Measurements from ENCODE around the gene KCNN2. TPM values are rescaled to one million over a fixed set of nuclear protein-coding genes. Genes with fewer than 3 reads are reported as not detected.

Gene KCNN2
- total RNA-seq, 1 experiment from 2014 or later, result not detected

DNA sequence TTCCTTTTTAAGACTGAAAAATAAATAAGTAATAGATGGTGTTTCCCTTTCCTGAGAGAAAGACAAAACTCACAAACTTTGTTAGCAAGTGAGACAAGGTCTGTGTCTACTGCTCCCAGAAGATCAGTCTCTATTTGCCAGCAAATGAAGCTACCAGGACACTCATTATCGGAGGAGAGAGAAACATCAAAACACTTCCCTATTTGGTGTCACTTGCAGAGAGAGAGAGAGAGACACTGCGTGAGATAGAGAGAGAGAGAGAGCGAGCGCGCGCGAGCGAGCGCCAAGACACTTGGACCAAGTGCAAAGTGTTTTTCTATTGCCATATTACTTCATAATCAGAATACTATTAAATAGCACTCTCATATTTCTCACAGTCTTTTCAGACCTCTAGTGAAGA lies 142.7 kb downstream of the KCNN2 start (continued):
- TF ChIP-seq REST (IDR thresholded peaks at IDR 0.05; ENCODE audit: low read depth) (no peak), RAD21 (IDR thresholded peaks at IDR 0.05; ENCODE audit: low read depth) (no peak), SIN3A (IDR thresholded peaks at IDR 0.05; ENCODE audit: low read depth) (no peak), ZBTB33 (IDR thresholded peaks at IDR 0.05; ENCODE audit: extremely low read depth, insufficient replicate concordance, low read length) (no peak), EGR1 (IDR thresholded peaks at IDR 0.05; ENCODE audit: low read depth) (no peak), JUND (IDR thresholded peaks at IDR 0.05) (no peak)

DNA sequence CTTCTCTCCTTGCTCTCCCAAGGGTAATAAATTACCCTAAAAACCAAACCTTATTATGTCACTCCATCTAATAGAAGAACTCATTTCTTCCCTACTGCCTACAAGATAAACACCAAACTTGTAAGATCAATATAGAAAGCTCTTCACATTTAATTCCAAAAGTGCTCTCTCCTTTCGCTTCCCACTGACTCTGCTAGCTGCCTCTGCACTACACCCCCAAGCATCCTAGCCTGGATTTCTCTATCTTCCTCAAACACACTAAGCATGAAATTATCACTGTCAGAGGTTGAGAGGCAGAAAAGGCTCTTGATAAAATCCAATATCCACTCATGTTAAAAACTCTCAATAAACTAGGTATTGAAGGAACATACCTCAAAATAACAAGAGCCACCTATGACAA lies 162.4 kb downstream of the KCNN2 start:
- no peak overlapping the region for H3K27ac ChIP-seq (ENCODE audit: low read depth, low read length)
- no TSS peak for BruUV-seq (replicated peaks)
- ChIA-PET CTCF (no interaction called here), RAD21 (ENCODE audit: low non-redundant PET in 1 of 2, low total read pairs in 2 of 2, uncharacterized antibody in 2 of 2, unreplicated experiment in 2 of 2) (no interaction called here), POLR2A (no interaction called here)
- no peak for TF ChIP-seq ZBTB33 (IDR thresholded peaks at IDR 0.05; ENCODE audit: extremely low read depth, insufficient replicate concordance, low read length)
- TF ChIP-seq, protein P1, sequence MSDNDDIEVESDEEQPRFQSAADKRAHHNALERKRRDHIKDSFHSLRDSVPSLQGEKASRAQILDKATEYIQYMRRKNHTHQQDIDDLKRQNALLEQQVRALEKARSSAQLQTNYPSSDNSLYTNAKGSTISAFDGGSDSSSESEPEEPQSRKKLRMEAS (IDR thresholded peaks at IDR 0.05), result no peak
- no peak for TF ChIP-seq ELF1 (IDR thresholded peaks at IDR 0.05; ENCODE audit: borderline replicate concordance, low read depth)
- TF ChIP-seq TCF7L2 (IDR thresholded peaks at IDR 0.05; ENCODE audit: borderline replicate concordance, extremely low read depth, insufficient read depth, insufficient read length), result no peak
- no peak overlapping the region for H3K4me2 ChIP-seq (ENCODE audit: low read length)
- no peaks in the 10 kb centered on the region for H3K36me3 ChIP-seq (ENCODE audit: control insufficient read depth in 1 of 2, insufficient read depth in 2 of 2, low read length in 2 of 2)
- intact Hi-C loops (cut with micrococcal nuclease), result no loop called here
- no peaks in the 10 kb centered on the region for H4K20me1 ChIP-seq (ENCODE audit: insufficient read depth)
- H2AFZ ChIP-seq (ENCODE audit: low read depth, low read length, poor library complexity, severe bottlenecking), result no peak overlapping the region
- H3K4me3 ChIP-seq (replicated peaks in 1 of 2; ENCODE audit: low read depth in 1 of 2, low read length in 2 of 2), result no peak overlapping the region
- H3K79me2 ChIP-seq (ENCODE audit: insufficient read depth, low read length), result no peaks in the 10 kb centered on the region
- ATAC-seq, result no peak
- no peak overlapping the region for H3K9ac ChIP-seq (ENCODE audit: low read length)
- H3K4me1 ChIP-seq (ENCODE audit: control insufficient read depth in 1 of 2, insufficient read depth in 2 of 2, low read length in 2 of 2), result no peaks in the 10 kb centered on the region
- DNase-seq (ENCODE audit: low read depth, low spot score), result no peak
- H3K9me2 ChIP-seq (ENCODE audit: insufficient read depth), result no peaks in the 10 kb centered on the region
- peaks cover 9% of the 10 kb centered on the region; the same call in 1 of the 2 replicates for H3K27me3 ChIP-seq (ENCODE audit: insufficient read depth, low read length)
- no peaks in the 10 kb centered on the region for H3K9me3 ChIP-seq (ENCODE audit: control insufficient read depth in 1 of 2, insufficient read depth in 1 of 2, low read depth in 1 of 2, low read length in 2 of 2)
